ENCODE measurements around the gene ADAM15. TPM values are rescaled to one million over a fixed set of nuclear protein-coding genes. Genes with fewer than 3 reads are reported as not detected.

Gene ADAM15
- total and polyA plus RNA-seq, 2 of the 8 experiments (the other 6 are each of a cell fraction or from before 2014, with no cell fraction given): 32.9 to 37.6 TPM

DNA sequence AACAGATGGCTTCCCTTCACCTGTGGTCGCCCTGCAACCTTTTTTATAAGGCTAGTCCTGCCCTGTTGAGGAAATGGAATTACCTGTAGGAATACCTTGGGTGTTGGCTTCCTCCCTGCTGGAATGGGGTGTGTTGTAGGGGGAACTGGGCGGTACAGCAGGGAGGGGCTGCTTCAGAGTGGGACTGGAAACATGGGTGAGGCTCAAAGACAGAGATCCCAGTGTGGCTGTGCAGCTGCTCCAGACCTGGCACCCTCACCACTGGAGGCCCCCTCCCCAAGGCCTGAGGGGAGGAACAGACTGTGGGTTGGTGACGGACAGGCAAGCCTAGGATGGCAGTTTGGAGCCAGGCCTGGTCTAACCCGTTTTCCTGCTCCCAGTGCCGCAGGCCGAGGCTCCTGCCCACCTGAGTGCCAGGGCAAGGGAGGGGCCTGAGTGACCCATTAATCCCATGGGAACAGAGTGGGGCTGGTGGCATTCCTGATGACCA is 32.0 kb downstream of the ADAM15 start (continued):
- no peak for TF ChIP-seq TAF1 (IDR thresholded peaks at IDR 0.05; ENCODE audit: low read depth, low read length)

Data from H1 (cell line).